Ovary (tissue), 3 donors: ENCODE measurements around the gene CASKIN2.

ENCODE experiments used
- CTCF ChIP-seq, 3 donors: fragments of 450-650 bp in 2 of 3; fragments of 200-600 bp in 1 of 3; IDR thresholded peaks; one replicate each; pipeline versions ENCODE4 v1.5.1 to v1.8.0; 2016 to 2022; ENCODE audit warnings: antibody characterized with exemption in 3 of 3, mild to moderate bottlenecking in 1 of 3
- EP300 ChIP-seq: sonication (generic); formaldehyde crosslinking; IDR thresholded peaks from one replicate; pipeline ENCODE4 v1.6.1; 2017; ENCODE audit warnings: antibody characterized with exemption
- POLR2A ChIP-seq: fragments of 450-650 bp; IDR thresholded peaks from one replicate; pipeline ENCODE4 v1.6.1; 2017; ENCODE audit warnings: antibody characterized with exemption, mild to moderate bottlenecking, moderate library complexity
- donor health status: DM: no; HTN: no; CAD: no.

GRCh38 chr17:75564195-75564594 lies 48.9 kb upstream of the CASKIN2 start:
- TF ChIP-seq CTCF (IDR thresholded peaks at IDR 0.05) (no peak), POLR2A (no peak), EP300 (no peak)
